Loucy (cell line): Measurements from ENCODE around the gene IL1RN.

Experiments
- H2AFZ ChIP-seq: fragments of 200-600 bp; sonication (generic); 2 replicates; pipeline ENCODE4 v1.6.0; 2016; ENCODE audit warnings: antibody characterized with exemption, mild to moderate bottlenecking, low read length, moderate library complexity
- H3F3A ChIP-seq: fragments of 200-600 bp; 2 replicates; pipeline ENCODE4 v1.6.0; 2016; ENCODE audit warnings: antibody characterized with exemption, low read depth, mild to moderate bottlenecking
- H3K27me3 ChIP-seq: fragments of 200-600 bp; sonication (generic); 2 replicates; pipeline ENCODE4 v1.6.1; 2014; ENCODE audit warnings: low read length, mild to moderate bottlenecking; ENCODE audit not compliant: insufficient read depth, poor library complexity, severe bottlenecking
- H3K36me3 ChIP-seq: fragments of 200-600 bp; sonication (generic); 2 replicates; pipeline ENCODE4 v1.6.1; 2016; ENCODE audit warnings: low read length; ENCODE audit not compliant: insufficient read depth
- H3K4me1 ChIP-seq: fragments of 200-600 bp; sonication (generic); 2 replicates; pipeline ENCODE4 v1.5.1; 2014; ENCODE audit warnings: low read length, mild to moderate bottlenecking; ENCODE audit not compliant: insufficient read depth, poor library complexity, severe bottlenecking
- H3K4me2 ChIP-seq: fragments of 200-600 bp; sonication (generic); 2 replicates; pipeline ENCODE4 v1.6.0; 2014; ENCODE audit warnings: antibody characterized with exemption, low read length, low read depth, mild to moderate bottlenecking; ENCODE audit not compliant: poor library complexity, severe bottlenecking
- H3K4me3 ChIP-seq: fragments of 200-600 bp; sonication (generic); 2 replicates; pipeline ENCODE4 v1.5.1; 2014; ENCODE audit warnings: low read length, mild to moderate bottlenecking, mixed read lengths; ENCODE audit not compliant: poor library complexity, severe bottlenecking
- H3K79me2 ChIP-seq: fragments of 200-600 bp; sonication (generic); 2 replicates; pipeline ENCODE4 v1.6.1; 2014; ENCODE audit warnings: low read length; ENCODE audit not compliant: insufficient read depth
- H3K9ac ChIP-seq: fragments of 200-600 bp; sonication (generic); 2 replicates; pipeline ENCODE4 v1.6.0; 2014; ENCODE audit warnings: mild to moderate bottlenecking, low read depth, low read length, moderate library complexity; ENCODE audit not compliant: poor library complexity, severe bottlenecking
- H3K9me2 ChIP-seq: fragments of 200-600 bp; sonication (generic); replicated peaks from 2 replicates; pipeline ENCODE4 v1.6.1; 2016; ENCODE audit warnings: low read depth, low read length, mixed read lengths
- H3K9me3 ChIP-seq: fragments of 200-600 bp; sonication (generic); 2 replicates; pipeline ENCODE4 v1.6.1; 2014; ENCODE audit warnings: mild to moderate bottlenecking, antibody characterized with exemption, low read length, low read depth; ENCODE audit not compliant: insufficient read depth
- H4K20me1 ChIP-seq: fragments of 200-600 bp; sonication (generic); 2 replicates; pipeline ENCODE4 v1.6.0; 2014; ENCODE audit warnings: antibody characterized with exemption, low read length, mild to moderate bottlenecking; ENCODE audit not compliant: insufficient read depth, poor library complexity, severe bottlenecking
- EZH2phosphoT487 ChIP-seq: fragments of 200-600 bp; IDR thresholded peaks from 2 replicates; pipeline ENCODE4 v1.6.1; 2018; ENCODE audit warnings: antibody characterized with exemption, mild to moderate bottlenecking, moderate library complexity, borderline replicate concordance
- TF ChIP-seq, protein P1 (sequence below): fragments of 200-600 bp; sonication (generic); conservative IDR thresholded peaks from 2 replicates; pipeline ENCODE4 v1.5.1; 2014; ENCODE audit warnings: mild to moderate bottlenecking, antibody characterized with exemption, low read length

Gene IL1RN

DNA sequence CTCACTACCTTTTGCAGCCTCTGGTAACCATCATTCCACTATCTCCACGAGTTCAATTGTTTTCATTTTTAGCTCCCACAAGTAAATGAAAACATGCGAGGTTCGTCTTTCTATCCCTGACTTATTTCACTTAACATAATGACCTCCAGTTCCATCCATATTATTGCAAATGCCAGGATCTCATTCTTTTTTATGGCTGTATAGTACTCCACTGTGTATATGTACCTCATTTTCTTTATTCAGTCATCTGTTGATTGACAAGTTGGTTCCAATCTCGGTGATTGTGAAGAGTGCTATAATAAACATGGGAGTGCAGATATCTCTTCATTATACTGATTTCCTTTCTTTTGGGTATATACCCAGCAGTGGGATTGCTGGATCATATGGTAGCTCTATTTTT is 16.9 kb downstream of the IL1RN start:
- Histone ChIP-seq H3K9ac (no peak overlapping the region), H3K4me3 (no peak overlapping the region), H4K20me1 (no peaks in the 10 kb centered on the region)

GRCh38 chr2:113148606-113149552 is 21.5 kb downstream of the IL1RN start:
- H3K9ac ChIP-seq = no peak overlapping the region
- H3K9me2 ChIP-seq = no peaks in the 10 kb centered on the region
- H3K36me3 ChIP-seq = no peaks in the 10 kb centered on the region
- no peak overlapping the region for H2AFZ ChIP-seq
- no peaks in the 10 kb centered on the region for H3K4me1 ChIP-seq
- no peak overlapping the region for H3K4me2 ChIP-seq
- H4K20me1 ChIP-seq = no peaks in the 10 kb centered on the region
- H3K9me3 ChIP-seq = no peaks in the 10 kb centered on the region
- H3K79me2 ChIP-seq = no peaks in the 10 kb centered on the region
- no peaks in the 10 kb centered on the region for H3F3A ChIP-seq
- H3K27me3 ChIP-seq = no peaks in the 10 kb centered on the region
- no peak overlapping the region for H3K4me3 ChIP-seq
- TF ChIP-seq EZH2phosphoT487 = no peak
- TF ChIP-seq, protein P1, sequence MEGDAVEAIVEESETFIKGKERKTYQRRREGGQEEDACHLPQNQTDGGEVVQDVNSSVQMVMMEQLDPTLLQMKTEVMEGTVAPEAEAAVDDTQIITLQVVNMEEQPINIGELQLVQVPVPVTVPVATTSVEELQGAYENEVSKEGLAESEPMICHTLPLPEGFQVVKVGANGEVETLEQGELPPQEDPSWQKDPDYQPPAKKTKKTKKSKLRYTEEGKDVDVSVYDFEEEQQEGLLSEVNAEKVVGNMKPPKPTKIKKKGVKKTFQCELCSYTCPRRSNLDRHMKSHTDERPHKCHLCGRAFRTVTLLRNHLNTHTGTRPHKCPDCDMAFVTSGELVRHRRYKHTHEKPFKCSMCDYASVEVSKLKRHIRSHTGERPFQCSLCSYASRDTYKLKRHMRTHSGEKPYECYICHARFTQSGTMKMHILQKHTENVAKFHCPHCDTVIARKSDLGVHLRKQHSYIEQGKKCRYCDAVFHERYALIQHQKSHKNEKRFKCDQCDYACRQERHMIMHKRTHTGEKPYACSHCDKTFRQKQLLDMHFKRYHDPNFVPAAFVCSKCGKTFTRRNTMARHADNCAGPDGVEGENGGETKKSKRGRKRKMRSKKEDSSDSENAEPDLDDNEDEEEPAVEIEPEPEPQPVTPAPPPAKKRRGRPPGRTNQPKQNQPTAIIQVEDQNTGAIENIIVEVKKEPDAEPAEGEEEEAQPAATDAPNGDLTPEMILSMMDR = no peak

More for the DNA sequence above, 16.9 kb downstream of the IL1RN start:
- no peaks in the 10 kb centered on the region for H3K9me2 ChIP-seq
- no peaks in the 10 kb centered on the region for H3K4me1 ChIP-seq
- H3K36me3 ChIP-seq = no peaks in the 10 kb centered on the region
- H3K79me2 ChIP-seq = no peaks in the 10 kb centered on the region
- H3K27me3 ChIP-seq = no peaks in the 10 kb centered on the region
- no peak for TF ChIP-seq EZH2phosphoT487
- TF ChIP-seq, protein P1 = no peak
- H2AFZ ChIP-seq = no peak overlapping the region
- no peak overlapping the region for H3K4me2 ChIP-seq
- no peaks in the 10 kb centered on the region for H3K9me3 ChIP-seq
- H3F3A ChIP-seq = no peaks in the 10 kb centered on the region

GRCh38 chr2:113149553-113150257 is 22.3 kb downstream of the IL1RN start:
- TF ChIP-seq, protein P1 = no peak
- no peak for TF ChIP-seq EZH2phosphoT487
- no peak overlapping the region for H3K4me2 ChIP-seq
- H3K27me3 ChIP-seq = no peaks in the 10 kb centered on the region
- H3K9me2 ChIP-seq = no peaks in the 10 kb centered on the region
- H2AFZ ChIP-seq = no peak overlapping the region
- H3K4me3 ChIP-seq = no peak overlapping the region
- no peaks in the 10 kb centered on the region for H4K20me1 ChIP-seq
- H3K79me2 ChIP-seq = no peaks in the 10 kb centered on the region
- H3K4me1 ChIP-seq = no peaks in the 10 kb centered on the region
- no peak overlapping the region for H3K9ac ChIP-seq
- H3F3A ChIP-seq = no peaks in the 10 kb centered on the region
- no peaks in the 10 kb centered on the region for H3K36me3 ChIP-seq
- no peaks in the 10 kb centered on the region for H3K9me3 ChIP-seq
